ENCODE data around the gene CTBS. TPM values are rescaled to one million over a fixed set of nuclear protein-coding genes. Genes with fewer than 3 reads are reported as not detected.

Gene CTBS
- total RNA-seq, 1 experiment from 2014 or later: 47.7 TPM

DNA sequence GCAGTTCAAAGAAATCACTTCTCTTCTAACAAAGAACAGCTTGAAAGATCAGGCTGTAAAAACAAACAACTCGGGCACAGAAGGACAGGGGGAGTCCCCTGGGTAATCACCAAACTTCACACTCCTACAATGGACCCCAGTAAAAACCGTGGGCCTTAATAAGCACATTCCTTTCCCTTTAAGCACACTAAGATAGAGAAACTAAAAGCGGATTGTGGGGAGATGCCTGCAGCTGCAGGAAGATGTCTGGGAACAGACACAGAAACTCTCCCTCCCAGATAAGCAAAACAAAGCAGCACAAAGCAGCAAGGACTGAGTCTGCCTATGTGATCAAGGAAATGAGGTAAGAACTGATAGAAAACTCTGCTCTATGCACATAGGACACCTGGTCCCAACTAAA lies 37.6 kb upstream of the CTBS start:
- DNase-seq (ENCODE audit: low read depth, low spot score) (no peak), ATAC-seq (no peak)
- Histone ChIP-seq H3K27ac (ENCODE audit: low read length) (no peak overlapping the region), H3K4me3 (ENCODE audit: low read depth in 2 of 2, low read length in 2 of 2) (no peak overlapping the region), H3K4me1 (ENCODE audit: control insufficient read depth, insufficient read depth, low read length) (no peaks in the 10 kb centered on the region), H3K27me3 (ENCODE audit: control insufficient read depth, insufficient read depth, low read length) (no peaks in the 10 kb centered on the region), H3K9me3 (ENCODE audit: control insufficient read depth, insufficient read depth, low read depth, low read length) (peaks cover 27% of the 10 kb centered on the region; the same call in 1 of the 2 replicates), H3K36me3 (ENCODE audit: control insufficient read depth, insufficient read depth, low read length) (no peaks in the 10 kb centered on the region)
- CTCF ChIA-PET: no interaction called here
- in situ Hi-C loops (cut with HindIII; ENCODE audit: low pct_unique_long_range_greater_than_20kb, low sequenced_read_pairs) (loop anchor here (25.0 kb wide), 1 partner anchor 699 kb away; no protein-coding TSS in a partner anchor), intact Hi-C loops (cut with micrococcal nuclease; ENCODE audit: unreplicated experiment) (no loop called here)
- POLR2A ChIA-PET: interaction anchor here (0.6 to 0.7 kb wide), 2 partner anchors 159 to 221 kb away, joined by 4 to 9 read pairs; no protein-coding TSS in a partner anchor
- TF ChIP-seq, protein P1, sequence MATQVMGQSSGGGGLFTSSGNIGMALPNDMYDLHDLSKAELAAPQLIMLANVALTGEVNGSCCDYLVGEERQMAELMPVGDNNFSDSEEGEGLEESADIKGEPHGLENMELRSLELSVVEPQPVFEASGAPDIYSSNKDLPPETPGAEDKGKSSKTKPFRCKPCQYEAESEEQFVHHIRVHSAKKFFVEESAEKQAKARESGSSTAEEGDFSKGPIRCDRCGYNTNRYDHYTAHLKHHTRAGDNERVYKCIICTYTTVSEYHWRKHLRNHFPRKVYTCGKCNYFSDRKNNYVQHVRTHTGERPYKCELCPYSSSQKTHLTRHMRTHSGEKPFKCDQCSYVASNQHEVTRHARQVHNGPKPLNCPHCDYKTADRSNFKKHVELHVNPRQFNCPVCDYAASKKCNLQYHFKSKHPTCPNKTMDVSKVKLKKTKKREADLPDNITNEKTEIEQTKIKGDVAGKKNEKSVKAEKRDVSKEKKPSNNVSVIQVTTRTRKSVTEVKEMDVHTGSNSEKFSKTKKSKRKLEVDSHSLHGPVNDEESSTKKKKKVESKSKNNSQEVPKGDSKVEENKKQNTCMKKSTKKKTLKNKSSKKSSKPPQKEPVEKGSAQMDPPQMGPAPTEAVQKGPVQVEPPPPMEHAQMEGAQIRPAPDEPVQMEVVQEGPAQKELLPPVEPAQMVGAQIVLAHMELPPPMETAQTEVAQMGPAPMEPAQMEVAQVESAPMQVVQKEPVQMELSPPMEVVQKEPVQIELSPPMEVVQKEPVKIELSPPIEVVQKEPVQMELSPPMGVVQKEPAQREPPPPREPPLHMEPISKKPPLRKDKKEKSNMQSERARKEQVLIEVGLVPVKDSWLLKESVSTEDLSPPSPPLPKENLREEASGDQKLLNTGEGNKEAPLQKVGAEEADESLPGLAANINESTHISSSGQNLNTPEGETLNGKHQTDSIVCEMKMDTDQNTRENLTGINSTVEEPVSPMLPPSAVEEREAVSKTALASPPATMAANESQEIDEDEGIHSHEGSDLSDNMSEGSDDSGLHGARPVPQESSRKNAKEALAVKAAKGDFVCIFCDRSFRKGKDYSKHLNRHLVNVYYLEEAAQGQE (IDR thresholded peaks at IDR 0.05; ENCODE audit: insufficient read depth in 1 of 2, low read depth in 2 of 2, low read length in 1 of 2): no peak
- TF ChIP-seq, protein P2, sequence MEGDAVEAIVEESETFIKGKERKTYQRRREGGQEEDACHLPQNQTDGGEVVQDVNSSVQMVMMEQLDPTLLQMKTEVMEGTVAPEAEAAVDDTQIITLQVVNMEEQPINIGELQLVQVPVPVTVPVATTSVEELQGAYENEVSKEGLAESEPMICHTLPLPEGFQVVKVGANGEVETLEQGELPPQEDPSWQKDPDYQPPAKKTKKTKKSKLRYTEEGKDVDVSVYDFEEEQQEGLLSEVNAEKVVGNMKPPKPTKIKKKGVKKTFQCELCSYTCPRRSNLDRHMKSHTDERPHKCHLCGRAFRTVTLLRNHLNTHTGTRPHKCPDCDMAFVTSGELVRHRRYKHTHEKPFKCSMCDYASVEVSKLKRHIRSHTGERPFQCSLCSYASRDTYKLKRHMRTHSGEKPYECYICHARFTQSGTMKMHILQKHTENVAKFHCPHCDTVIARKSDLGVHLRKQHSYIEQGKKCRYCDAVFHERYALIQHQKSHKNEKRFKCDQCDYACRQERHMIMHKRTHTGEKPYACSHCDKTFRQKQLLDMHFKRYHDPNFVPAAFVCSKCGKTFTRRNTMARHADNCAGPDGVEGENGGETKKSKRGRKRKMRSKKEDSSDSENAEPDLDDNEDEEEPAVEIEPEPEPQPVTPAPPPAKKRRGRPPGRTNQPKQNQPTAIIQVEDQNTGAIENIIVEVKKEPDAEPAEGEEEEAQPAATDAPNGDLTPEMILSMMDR (IDR thresholded peaks at IDR 0.05): no peak
- no peak for TF ChIP-seq TCF7L2 (IDR thresholded peaks at IDR 0.05; ENCODE audit: low read depth, low read length)
- no peak for TF ChIP-seq POLR2AphosphoS5 (IDR thresholded peaks at IDR 0.05; ENCODE audit: low read depth, low read length)
- BruUV-seq (replicated peaks): no TSS peak

- ChIA-PET POLR2A (interaction anchor here (0.6 to 0.7 kb wide), 3 partner anchors 160 to 531 kb away, joined by 3 to 9 read pairs (median 4); no protein-coding TSS in a partner anchor), CTCF (interaction anchor here (0.7 kb wide), 1 partner anchor 8 kb away, joined by 4 read pairs; no protein-coding TSS in a partner anchor)
- Histone ChIP-seq H3K4me1 (ENCODE audit: control insufficient read depth, insufficient read depth, low read length) (0 out of 2 replicates have a peak, but pooled peaks cover 4% of the 10 kb centered on the region), H3K9me3 (ENCODE audit: control insufficient read depth, insufficient read depth, low read depth, low read length) (peaks cover 27% of the 10 kb centered on the region; the same call in 1 of the 2 replicates), H3K4me3 (ENCODE audit: low read depth in 2 of 2, low read length in 2 of 2) (no peak overlapping the region), H3K27me3 (ENCODE audit: control insufficient read depth, insufficient read depth, low read length) (no peaks in the 10 kb centered on the region), H3K27ac (ENCODE audit: low read length) (no peak overlapping the region), H3K36me3 (ENCODE audit: control insufficient read depth, insufficient read depth, low read length) (no peaks in the 10 kb centered on the region)
- no TSS peak for BruUV-seq (replicated peaks)
- TF ChIP-seq, protein P2 (IDR thresholded peaks at IDR 0.05): no peak
- TF ChIP-seq TCF7L2 (IDR thresholded peaks at IDR 0.05; ENCODE audit: low read depth, low read length): no peak
- TF ChIP-seq SIN3A (IDR thresholded peaks at IDR 0.05; ENCODE audit: borderline replicate concordance, insufficient read depth, low read depth, low read length): no peak
- no peak for TF ChIP-seq POLR2AphosphoS5 (IDR thresholded peaks at IDR 0.05; ENCODE audit: low read depth, low read length)
- TF ChIP-seq, protein P1 (IDR thresholded peaks at IDR 0.05; ENCODE audit: insufficient read depth in 1 of 2, low read depth in 2 of 2, low read length in 1 of 2): no peak
- intact Hi-C loops (cut with micrococcal nuclease; ENCODE audit: unreplicated experiment): no loop called here
- no peak for DNase-seq (ENCODE audit: low read depth, low spot score)
- ATAC-seq: no peak
- in situ Hi-C loops (cut with HindIII; ENCODE audit: low pct_unique_long_range_greater_than_20kb, low sequenced_read_pairs): loop anchor here (25.0 kb wide), 1 partner anchor 699 kb away; no protein-coding TSS in a partner anchor
These were observed 36.9 kb upstream of the CTBS start for GRCh38 chr1:84611091-84611490.

Data from Panc1 (cell line).